ENCODE measurements around the gene DENND4A.

The DENND4A gene

GRCh38 chr15:65688462-65688861 lies 103.6 kb downstream of the DENND4A start:
- Histone ChIP-seq H3K27ac (ENCODE audit: low read length) (no peak overlapping the region), H3K9ac (ENCODE audit: low read depth, low read length) (no peak overlapping the region), H3K36me3 (ENCODE audit: insufficient read depth, low read depth, low read length) (no peaks in the 10 kb centered on the region), H3K9me3 (ENCODE audit: insufficient read depth, low read depth, low read length) (no peaks in the 10 kb centered on the region), H3K27me3 (ENCODE audit: insufficient read depth, low read length) (no peaks in the 10 kb centered on the region), H3K4me3 (ENCODE audit: low read length) (no peak overlapping the region), H3K4me1 (ENCODE audit: insufficient read depth, low read length) (no peaks in the 10 kb centered on the region)

GRCh38 chr15:65682404-65682911 lies 109.6 kb downstream of the DENND4A start:
- no peak overlapping the region for H3K4me3 ChIP-seq (ENCODE audit: low read length)
- no peak overlapping the region for H3K9ac ChIP-seq (ENCODE audit: low read depth, low read length)
- H3K27me3 ChIP-seq (ENCODE audit: insufficient read depth, low read length), result no peaks in the 10 kb centered on the region
- H3K9me3 ChIP-seq (ENCODE audit: insufficient read depth, low read depth, low read length), result no peaks in the 10 kb centered on the region
- no peaks in the 10 kb centered on the region for H3K36me3 ChIP-seq (ENCODE audit: insufficient read depth, low read depth, low read length)
- no peaks in the 10 kb centered on the region for H3K4me1 ChIP-seq (ENCODE audit: insufficient read depth, low read length)
- H3K27ac ChIP-seq (ENCODE audit: low read length), result no peak overlapping the region

GRCh38 chr15:65680544-65680943 lies 111.5 kb downstream of the DENND4A start:
- Histone ChIP-seq H3K9ac (ENCODE audit: low read depth, low read length) (no peak overlapping the region), H3K4me3 (ENCODE audit: low read length) (no peak overlapping the region), H3K27me3 (ENCODE audit: insufficient read depth, low read length) (no peaks in the 10 kb centered on the region), H3K4me1 (ENCODE audit: insufficient read depth, low read length) (no peaks in the 10 kb centered on the region), H3K27ac (ENCODE audit: low read length) (no peak overlapping the region), H3K9me3 (ENCODE audit: insufficient read depth, low read depth, low read length) (no peaks in the 10 kb centered on the region), H3K36me3 (ENCODE audit: insufficient read depth, low read depth, low read length) (no peaks in the 10 kb centered on the region)

GRCh38 chr15:65676123-65676522 lies 116.0 kb downstream of the DENND4A start:
- Histone ChIP-seq H3K9me3 (ENCODE audit: insufficient read depth, low read depth, low read length) (no peaks in the 10 kb centered on the region), H3K4me3 (ENCODE audit: low read length) (no peak overlapping the region), H3K27me3 (ENCODE audit: insufficient read depth, low read length) (no peaks in the 10 kb centered on the region), H3K36me3 (ENCODE audit: insufficient read depth, low read depth, low read length) (no peaks in the 10 kb centered on the region), H3K9ac (ENCODE audit: low read depth, low read length) (no peak overlapping the region), H3K27ac (ENCODE audit: low read length) (no peak overlapping the region), H3K4me1 (ENCODE audit: insufficient read depth, low read length) (no peaks in the 10 kb centered on the region)

GRCh38 chr15:65675551-65675950 lies 116.5 kb downstream of the DENND4A start:
- Histone ChIP-seq H3K4me3 (ENCODE audit: low read length) (no peak overlapping the region), H3K9ac (ENCODE audit: low read depth, low read length) (no peak overlapping the region), H3K4me1 (ENCODE audit: insufficient read depth, low read length) (no peaks in the 10 kb centered on the region), H3K36me3 (ENCODE audit: insufficient read depth, low read depth, low read length) (no peaks in the 10 kb centered on the region), H3K9me3 (ENCODE audit: insufficient read depth, low read depth, low read length) (no peaks in the 10 kb centered on the region), H3K27ac (ENCODE audit: low read length) (no peak overlapping the region), H3K27me3 (ENCODE audit: insufficient read depth, low read length) (no peaks in the 10 kb centered on the region)

- no peak overlapping the region for H3K9ac ChIP-seq (ENCODE audit: low read depth, low read length)
- H3K4me3 ChIP-seq (ENCODE audit: low read length), result no peak overlapping the region
- no peaks in the 10 kb centered on the region for H3K4me1 ChIP-seq (ENCODE audit: insufficient read depth, low read length)
- no peaks in the 10 kb centered on the region for H3K36me3 ChIP-seq (ENCODE audit: insufficient read depth, low read depth, low read length)
- H3K27ac ChIP-seq (ENCODE audit: low read length), result no peak overlapping the region
- no peaks in the 10 kb centered on the region for H3K27me3 ChIP-seq (ENCODE audit: insufficient read depth, low read length)
- H3K9me3 ChIP-seq (ENCODE audit: insufficient read depth, low read depth, low read length), result no peaks in the 10 kb centered on the region
These were observed 125.8 kb downstream of the DENND4A start for GRCh38 chr15:65666257-65666656.

GRCh38 chr15:65663521-65663920 lies 128.6 kb downstream of the DENND4A start:
- Histone ChIP-seq H3K9ac (ENCODE audit: low read depth, low read length) (no peak overlapping the region), H3K4me1 (ENCODE audit: insufficient read depth, low read length) (no peaks in the 10 kb centered on the region), H3K36me3 (ENCODE audit: insufficient read depth, low read depth, low read length) (no peaks in the 10 kb centered on the region), H3K9me3 (ENCODE audit: insufficient read depth, low read depth, low read length) (no peaks in the 10 kb centered on the region), H3K27ac (ENCODE audit: low read length) (no peak overlapping the region), H3K4me3 (ENCODE audit: low read length) (no peak overlapping the region), H3K27me3 (ENCODE audit: insufficient read depth, low read length) (no peaks in the 10 kb centered on the region)

GRCh38 chr15:65660927-65661326 lies 131.2 kb downstream of the DENND4A start:
- H3K27me3 ChIP-seq (ENCODE audit: insufficient read depth, low read length), result no peaks in the 10 kb centered on the region
- no peaks in the 10 kb centered on the region for H3K36me3 ChIP-seq (ENCODE audit: insufficient read depth, low read depth, low read length)
- no peaks in the 10 kb centered on the region for H3K4me1 ChIP-seq (ENCODE audit: insufficient read depth, low read length)
- no peak overlapping the region for H3K27ac ChIP-seq (ENCODE audit: low read length)
- H3K9ac ChIP-seq (ENCODE audit: low read depth, low read length), result no peak overlapping the region
- no peak overlapping the region for H3K4me3 ChIP-seq (ENCODE audit: low read length)
- H3K9me3 ChIP-seq (ENCODE audit: insufficient read depth, low read depth, low read length), result no peaks in the 10 kb centered on the region

GRCh38 chr15:65659502-65660052 lies 132.5 kb downstream of the DENND4A start:
- H3K9ac ChIP-seq (ENCODE audit: low read depth, low read length), result no peak overlapping the region
- H3K4me1 ChIP-seq (ENCODE audit: insufficient read depth, low read length), result no peaks in the 10 kb centered on the region
- no peaks in the 10 kb centered on the region for H3K27me3 ChIP-seq (ENCODE audit: insufficient read depth, low read length)
- no peaks in the 10 kb centered on the region for H3K36me3 ChIP-seq (ENCODE audit: insufficient read depth, low read depth, low read length)
- no peak overlapping the region for H3K27ac ChIP-seq (ENCODE audit: low read length)
- no peak overlapping the region for H3K4me3 ChIP-seq (ENCODE audit: low read length)
- H3K9me3 ChIP-seq (ENCODE audit: insufficient read depth, low read depth, low read length), result no peaks in the 10 kb centered on the region

GRCh38 chr15:65655457-65655856 lies 136.6 kb downstream of the DENND4A start:
- no peaks in the 10 kb centered on the region for H3K36me3 ChIP-seq (ENCODE audit: insufficient read depth, low read depth, low read length)
- no peaks in the 10 kb centered on the region for H3K9me3 ChIP-seq (ENCODE audit: insufficient read depth, low read depth, low read length)
- no peak overlapping the region for H3K4me3 ChIP-seq (ENCODE audit: low read length)
- H3K4me1 ChIP-seq (ENCODE audit: insufficient read depth, low read length), result no peaks in the 10 kb centered on the region
- H3K9ac ChIP-seq (ENCODE audit: low read depth, low read length), result no peak overlapping the region
- no peaks in the 10 kb centered on the region for H3K27me3 ChIP-seq (ENCODE audit: insufficient read depth, low read length)
- no peak overlapping the region for H3K27ac ChIP-seq (ENCODE audit: low read length)

GRCh38 chr15:65655026-65655425 lies 137.1 kb downstream of the DENND4A start:
- no peaks in the 10 kb centered on the region for H3K4me1 ChIP-seq (ENCODE audit: insufficient read depth, low read length)
- H3K36me3 ChIP-seq (ENCODE audit: insufficient read depth, low read depth, low read length), result no peaks in the 10 kb centered on the region
- H3K9me3 ChIP-seq (ENCODE audit: insufficient read depth, low read depth, low read length), result no peaks in the 10 kb centered on the region
- H3K4me3 ChIP-seq (ENCODE audit: low read length), result no peak overlapping the region
- no peak overlapping the region for H3K9ac ChIP-seq (ENCODE audit: low read depth, low read length)
- no peak overlapping the region for H3K27ac ChIP-seq (ENCODE audit: low read length)
- no peaks in the 10 kb centered on the region for H3K27me3 ChIP-seq (ENCODE audit: insufficient read depth, low read length)

- Histone ChIP-seq H3K4me1 (ENCODE audit: insufficient read depth, low read length) (no peaks in the 10 kb centered on the region), H3K27me3 (ENCODE audit: insufficient read depth, low read length) (no peaks in the 10 kb centered on the region), H3K36me3 (ENCODE audit: insufficient read depth, low read depth, low read length) (no peaks in the 10 kb centered on the region), H3K4me3 (ENCODE audit: low read length) (no peak overlapping the region), H3K9ac (ENCODE audit: low read depth, low read length) (no peak overlapping the region), H3K27ac (ENCODE audit: low read length) (no peak overlapping the region), H3K9me3 (ENCODE audit: insufficient read depth, low read depth, low read length) (no peaks in the 10 kb centered on the region)
These were observed 138.1 kb downstream of the DENND4A start for GRCh38 chr15:65653801-65654521.
